Common myeloid progenitor, CD34-positive (primary cell): ENCODE results near the gene ASAP2.

Source experiments
- CTCF ChIA-PET: fragments of 350-600 bp; sonication (Branson Sonifier 250); formaldehyde crosslinking; loops from one replicate; lab custom pipeline; 2021; ENCODE audit warnings: antibody characterized with exemption; lab: Charles Lee
- POLR2A ChIA-PET: fragments of 350-600 bp; sonication (Branson Sonifier 250); formaldehyde crosslinking; loops from one replicate; lab custom pipeline; 2021; ENCODE audit warnings: antibody characterized with exemption; lab: Charles Lee
- DNase-seq, 3 donors: peaks; one replicate each; pipeline versions ENCODE4 v3.0.0 to v3.0.0-alpha.2; 2013
- H3K27ac ChIP-seq, 2 experiments: 1 replicate in 1 of 2; 2 replicates in 1 of 2; pipeline ENCODE4 v1.7.0; 2013; ENCODE audit warnings: inconsistent platforms in 2 of 2, low read length in 2 of 2, mild to moderate bottlenecking in 2 of 2, low read depth in 1 of 2, moderate library complexity in 1 of 2; ENCODE audit not compliant: severe bottlenecking in 2 of 2, insufficient read depth in 1 of 2, poor library complexity in 1 of 2
- H3K27me3 ChIP-seq, 5 experiments: replicated peaks in 2 of 5; 1 replicate in 3 of 5; 2 replicates in 2 of 5; pipeline versions ENCODE4 v1.6.1 to v1.7.0; 2013; ENCODE audit warnings: low read length in 4 of 5, mild to moderate bottlenecking in 2 of 5, moderate library complexity in 2 of 5, inconsistent platforms in 1 of 5; ENCODE audit not compliant: insufficient read depth in 5 of 5, control insufficient read depth in 4 of 5
- H3K36me3 ChIP-seq, 4 experiments: 1 replicate in 2 of 4; 2 replicates in 2 of 4; pipeline versions ENCODE4 v1.6.1 to v1.7.0; 2013; ENCODE audit warnings: low read length in 3 of 4, control low read depth in 1 of 4, mild to moderate bottlenecking in 1 of 4; ENCODE audit not compliant: control insufficient read depth in 4 of 4, insufficient read depth in 4 of 4
- H3K4me1 ChIP-seq, 4 experiments: 1 replicate in 3 of 4; 2 replicates in 1 of 4; pipeline versions ENCODE4 v1.6.1 to v1.7.1; 2013; ENCODE audit warnings: low read length in 3 of 4, mild to moderate bottlenecking in 3 of 4, control low read depth in 1 of 4, inconsistent platforms in 1 of 4, moderate library complexity in 1 of 4; ENCODE audit not compliant: control insufficient read depth in 4 of 4, insufficient read depth in 4 of 4; ENCODE audit errors: control extremely low read depth in 1 of 4
- H3K4me3 ChIP-seq, 7 experiments: 1 replicate in 4 of 7; 2 replicates in 3 of 7; pipeline versions ENCODE4 v1.5.1 to v1.7.0; 2013; ENCODE audit warnings: mild to moderate bottlenecking in 7 of 7, low read length in 6 of 7, moderate library complexity in 6 of 7, inconsistent platforms in 2 of 7, low read depth in 2 of 7, control low read depth in 1 of 7; ENCODE audit not compliant: insufficient read depth in 4 of 7, control insufficient read depth in 1 of 7; ENCODE audit errors: extremely low read depth in 1 of 7
- H3K9me3 ChIP-seq, 5 experiments: 1 replicate in 4 of 5; 2 replicates in 1 of 5; pipeline versions ENCODE4 v1.6.1 to v1.7.1; 2013; ENCODE audit warnings: low read length in 4 of 5, mild to moderate bottlenecking in 2 of 5, inconsistent platforms in 1 of 5, low read depth in 1 of 5, moderate library complexity in 1 of 5; ENCODE audit not compliant: control insufficient read depth in 4 of 5, insufficient read depth in 2 of 5; ENCODE audit errors: control extremely low read depth in 1 of 5
- WGBS: methylation state at CpG from one replicate; pipeline ENCODE4 v1.1.5; 2013; ENCODE audit not compliant: insufficient coverage; 5-methylcytosine and 5-hydroxymethylcytosine counted together

Gene ASAP2

GRCh38 chr2:9258953-9259399, 52.4 kb downstream of the ASAP2 start:
- H3K4me1 ChIP-seq, result peaks cover 4 to 24% (median 15%) of the 10 kb centered on the region in 4 experiments
- no peak for DNase-seq
- no peaks in the 10 kb centered on the region for H3K27me3 ChIP-seq
- H3K27ac ChIP-seq, result no peak overlapping the region
- no peaks in the 10 kb centered on the region for H3K9me3 ChIP-seq
- ChIA-PET CTCF (interaction anchor here (0.6 kb wide), 1 partner anchor 502 kb away, joined by 3 read pairs; no protein-coding TSS in a partner anchor), POLR2A (no interaction called here)
- no peaks in the 10 kb centered on the region for H3K36me3 ChIP-seq
- no peak overlapping the region for H3K4me3 ChIP-seq
- WGBS, result 83% methylated on average over 7 of the region's 12 CpGs

- H3K36me3 ChIP-seq, result no peaks in the 10 kb centered on the region
- H3K27ac ChIP-seq, result no peak overlapping the region
- no peaks in the 10 kb centered on the region for H3K9me3 ChIP-seq
- DNase-seq, result no peak
- POLR2A ChIA-PET, result no interaction called here
- 83% methylated on average over 1 of the region's 6 CpGs for WGBS
- H3K4me3 ChIP-seq, result no peak overlapping the region
- peaks cover 4 to 24% (median 15%) of the 10 kb centered on the region in 4 experiments for H3K4me1 ChIP-seq
- no peaks in the 10 kb centered on the region for H3K27me3 ChIP-seq
- CTCF ChIA-PET, result no interaction called here
These were observed 53.9 kb downstream of the ASAP2 start for GRCh38 chr2:9260464-9260918.

GRCh38 chr2:9261231-9261883, 54.7 kb downstream of the ASAP2 start:
- DNase-seq, result no peak

GRCh38 chr2:9262671-9263171, 56.1 kb downstream of the ASAP2 start:
- WGBS, result 96% methylated on average over 14 of the region's 14 CpGs
- no peak for DNase-seq
- POLR2A ChIA-PET, result no interaction called here
- H3K36me3 ChIP-seq, result no peaks in the 10 kb centered on the region
- CTCF ChIA-PET, result interaction anchor here (0.8 kb wide), 1 partner anchor 16 kb away, joined by 3 read pairs; no protein-coding TSS in a partner anchor
- peak overlapping the region in 2 of 7 experiments; percentile 63 to 67 for H3K4me3 ChIP-seq
- no peak overlapping the region for H3K27ac ChIP-seq
- no peaks in the 10 kb centered on the region for H3K27me3 ChIP-seq
- peaks cover 4 to 28% (median 24%) of the 10 kb centered on the region in 4 experiments for H3K4me1 ChIP-seq
- no peaks in the 10 kb centered on the region for H3K9me3 ChIP-seq

More at GRCh38 chr2:9261231-9261883, 54.7 kb downstream of the ASAP2 start:
- no peaks in the 10 kb centered on the region for H3K9me3 ChIP-seq
- H3K36me3 ChIP-seq, result no peaks in the 10 kb centered on the region
- 100% methylated on average over 3 of the region's 6 CpGs for WGBS
- ChIA-PET CTCF (no interaction called here), POLR2A (no interaction called here)
- no peaks in the 10 kb centered on the region for H3K27me3 ChIP-seq
- no peak overlapping the region for H3K27ac ChIP-seq
- peaks cover 4 to 26% (median 18%) of the 10 kb centered on the region in 4 experiments for H3K4me1 ChIP-seq
- no peak overlapping the region for H3K4me3 ChIP-seq

GRCh38 chr2:9263428-9263827, 56.8 kb downstream of the ASAP2 start:
- ChIA-PET CTCF (interaction anchor here (0.8 kb wide), 1 partner anchor 15 kb away, joined by 3 read pairs; no protein-coding TSS in a partner anchor), POLR2A (no interaction called here)
- Histone ChIP-seq H3K36me3 (no peaks in the 10 kb centered on the region), H3K27me3 (no peaks in the 10 kb centered on the region), H3K9me3 (no peaks in the 10 kb centered on the region), H3K27ac (no peak overlapping the region), H3K4me1 (peaks cover 4 to 28% (median 24%) of the 10 kb centered on the region in 4 experiments), H3K4me3 (peak overlapping the region in 4 of 7 experiments; percentile 32 to 67 (median 53))
- 0% methylated on average over 2 of the region's 14 CpGs for WGBS
- peak; percentile 28 to 62 (median 52) for DNase-seq

GRCh38 chr2:9264301-9264700, 57.7 kb downstream of the ASAP2 start:
- Histone ChIP-seq H3K27me3 (no peaks in the 10 kb centered on the region), H3K27ac (no peak overlapping the region), H3K36me3 (no peaks in the 10 kb centered on the region), H3K4me3 (no peak overlapping the region), H3K9me3 (no peaks in the 10 kb centered on the region), H3K4me1 (peaks cover 4 to 22% (median 19%) of the 10 kb centered on the region in 4 experiments)
- DNase-seq, result no peak
- ChIA-PET POLR2A (no interaction called here), CTCF (no interaction called here)
- WGBS, result 93% methylated on average over 8 of the region's 10 CpGs

GRCh38 chr2:9266711-9267110, 60.1 kb downstream of the ASAP2 start:
- DNase-seq, result peak in 2 of 3 donors; percentile 19

More at GRCh38 chr2:9266711-9267110, 60.1 kb downstream of the ASAP2 start:
- Histone ChIP-seq H3K4me3 (peak overlapping the region in 3 of 7 experiments; percentile 1 to 42 (median 36)), H3K27ac (no peak overlapping the region), H3K4me1 (peaks cover 4 to 19% (median 17%) of the 10 kb centered on the region in 4 experiments), H3K27me3 (no peaks in the 10 kb centered on the region), H3K9me3 (no peaks in the 10 kb centered on the region), H3K36me3 (no peaks in the 10 kb centered on the region)
- 6% methylated on average over 4 of the region's 5 CpGs for WGBS
- CTCF ChIA-PET, result interaction anchor here (1.0 to 1.7 kb wide), 2 partner anchors 8 to 10 kb away, joined by 3 to 5 read pairs; no protein-coding TSS in a partner anchor
- POLR2A ChIA-PET, result interaction anchor here (0.5 kb wide), 1 partner anchor 15 kb away, joined by 3 read pairs; no protein-coding TSS in a partner anchor
